HG02763 (cell line): ENCODE measurements around the gene FLT3LG.
"Not testable (repeated sequence)": the region's sequence is repeated elsewhere in the genome, so short reads cannot be mapped to it uniquely, and the experiment has no call there.

ENCODE experiments used
- ATAC-seq: cut with Tn5 transposase; IDR thresholded peaks from one replicate; pipeline ENCODE4 v1.9.1; 2021; ENCODE audit warnings: mild to moderate bottlenecking, moderate library complexity; ENCODE audit not compliant: unreplicated experiment

Gene FLT3LG

DNA sequence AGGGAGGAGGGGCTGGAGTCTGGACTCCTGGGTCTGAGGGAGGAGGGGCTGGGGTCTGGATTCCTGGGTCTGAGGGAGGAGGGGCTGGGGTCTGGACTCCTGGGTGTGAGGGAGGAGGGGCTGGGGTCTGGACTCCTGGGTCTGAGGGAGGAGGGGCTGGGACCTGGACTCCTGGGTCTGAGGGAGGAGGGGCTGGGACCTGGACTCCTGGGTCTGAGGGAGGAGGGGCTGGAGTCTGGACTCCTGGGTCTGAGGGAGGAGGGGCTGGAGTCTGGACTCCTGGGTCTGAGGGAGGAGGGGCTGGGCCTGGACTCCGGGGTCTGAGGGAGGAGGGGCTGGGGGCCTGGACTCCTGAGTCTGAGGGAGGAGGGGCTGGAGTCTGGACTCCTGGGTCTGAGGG is 12.9 kb upstream of the FLT3LG start:
- ATAC-seq = not testable (repeated sequence)

DNA sequence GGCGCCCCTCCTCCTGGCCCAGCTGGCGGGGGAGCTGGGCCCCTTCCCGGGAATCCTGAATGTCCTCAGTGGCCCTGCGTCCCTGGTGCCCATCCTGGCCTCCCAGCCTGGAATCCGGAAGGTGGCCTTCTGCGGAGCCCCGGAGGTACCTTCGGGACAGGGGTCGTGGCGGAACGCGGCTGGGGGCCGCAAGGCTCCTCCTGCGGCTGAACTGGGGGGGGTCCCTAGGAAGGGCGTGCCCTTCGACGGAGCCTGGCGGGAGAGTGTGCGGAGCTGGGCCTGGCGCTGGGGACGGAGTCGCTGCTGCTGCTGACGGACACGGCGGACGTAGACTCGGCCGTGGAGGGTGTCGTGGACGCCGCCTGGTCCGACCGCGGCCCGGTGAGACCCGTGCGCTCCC is 12.4 kb upstream of the FLT3LG start:
- ATAC-seq = no peak

DNA sequence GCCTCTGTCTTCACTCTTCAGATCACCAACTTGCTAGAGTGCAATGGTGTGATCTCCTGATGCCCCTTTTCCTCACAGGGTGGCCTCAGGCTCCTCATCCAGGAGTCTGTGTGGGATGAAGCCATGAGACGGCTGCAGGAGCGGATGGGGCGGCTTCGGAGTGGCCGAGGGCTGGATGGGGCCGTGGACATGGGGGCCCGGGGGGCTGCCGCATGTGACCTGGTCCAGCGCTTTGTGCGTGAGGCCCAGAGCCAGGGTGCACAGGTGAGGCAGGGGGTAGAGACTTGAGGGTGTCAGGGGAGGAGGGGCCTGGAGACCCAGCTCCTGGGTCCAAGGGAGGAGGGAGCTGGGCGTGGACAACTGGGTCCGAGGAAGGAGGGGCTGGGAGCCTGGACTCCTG is 11.5 kb upstream of the FLT3LG start:
- no peak for ATAC-seq

DNA sequence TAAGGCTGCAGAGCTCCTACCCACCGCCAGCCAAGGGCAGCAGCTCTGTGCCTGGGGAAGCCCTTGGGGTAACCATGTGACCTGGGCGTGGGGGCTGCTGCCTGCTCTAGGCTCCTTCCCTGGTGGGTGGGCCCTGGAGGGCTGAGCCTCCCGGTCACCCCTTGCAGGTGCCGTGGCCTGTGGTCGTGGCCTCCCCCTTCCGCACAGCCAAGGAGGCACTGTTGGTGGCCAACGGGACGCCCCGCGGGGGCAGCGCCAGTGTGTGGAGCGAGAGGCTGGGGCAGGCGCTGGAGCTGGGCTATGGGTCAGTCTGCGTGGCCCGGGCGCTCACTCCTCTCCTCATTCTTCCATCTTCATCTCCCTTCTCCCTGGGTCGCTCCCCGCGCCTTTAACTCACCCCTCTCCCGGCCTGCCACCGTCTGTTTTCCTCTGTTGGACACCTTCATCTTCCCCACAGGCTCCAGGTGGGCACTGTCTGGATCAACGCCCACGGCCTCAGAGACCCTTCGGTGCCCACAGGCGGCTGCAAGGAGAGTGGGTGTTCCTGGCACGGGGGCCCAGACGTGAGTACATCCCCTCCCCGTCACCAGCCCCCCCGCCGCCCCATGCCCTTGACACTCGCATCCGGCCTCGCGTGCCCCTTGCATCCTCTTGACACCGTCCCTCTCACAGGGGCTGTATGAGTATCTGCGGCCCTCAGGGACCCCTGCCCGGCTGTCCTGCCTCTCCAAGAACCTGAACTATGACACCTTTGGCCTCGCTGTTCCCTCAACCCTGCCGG is 9.9 kb upstream of the FLT3LG start:
- no peak for ATAC-seq

DNA sequence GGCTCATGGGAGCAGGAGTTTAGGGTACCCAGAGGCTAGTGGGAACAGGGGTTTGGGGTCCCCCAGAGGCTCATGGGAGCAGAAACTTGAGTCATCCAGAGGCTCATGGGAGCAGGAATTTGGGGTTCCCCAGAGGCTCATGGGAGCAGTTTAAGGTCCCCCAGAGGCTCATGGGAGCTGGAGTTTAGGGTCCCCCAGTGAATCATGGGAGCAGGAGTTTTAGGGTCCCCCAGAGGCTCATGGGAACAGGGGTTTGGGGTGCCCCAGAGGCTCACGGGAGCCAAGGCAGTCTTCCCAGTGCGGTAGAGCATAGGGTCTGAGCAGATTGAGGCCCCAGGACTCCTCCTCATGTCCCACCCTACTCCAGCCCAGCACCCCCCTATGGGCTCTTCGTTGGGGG is 8.6 kb upstream of the FLT3LG start:
- no peak for ATAC-seq

DNA sequence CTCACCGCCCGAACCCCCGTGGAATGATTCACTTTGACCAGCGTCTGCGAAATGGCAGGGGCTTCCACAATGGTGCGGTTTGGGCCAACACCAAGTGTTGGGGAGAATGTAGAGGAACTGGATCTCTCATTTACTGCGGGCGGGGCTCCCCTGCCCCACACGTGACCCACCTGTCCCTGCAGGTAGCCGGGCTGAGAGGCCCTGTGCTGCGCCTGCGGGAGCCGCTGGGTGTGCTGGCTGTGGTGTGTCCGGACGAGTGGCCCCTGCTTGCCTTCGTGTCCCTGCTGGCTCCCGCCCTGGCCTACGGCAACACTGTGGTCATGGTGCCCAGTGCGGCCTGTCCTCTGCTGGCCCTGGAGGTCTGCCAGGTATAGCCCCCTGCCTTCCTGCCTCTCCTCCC is 5.8 kb upstream of the FLT3LG start:
- no peak for ATAC-seq

DNA sequence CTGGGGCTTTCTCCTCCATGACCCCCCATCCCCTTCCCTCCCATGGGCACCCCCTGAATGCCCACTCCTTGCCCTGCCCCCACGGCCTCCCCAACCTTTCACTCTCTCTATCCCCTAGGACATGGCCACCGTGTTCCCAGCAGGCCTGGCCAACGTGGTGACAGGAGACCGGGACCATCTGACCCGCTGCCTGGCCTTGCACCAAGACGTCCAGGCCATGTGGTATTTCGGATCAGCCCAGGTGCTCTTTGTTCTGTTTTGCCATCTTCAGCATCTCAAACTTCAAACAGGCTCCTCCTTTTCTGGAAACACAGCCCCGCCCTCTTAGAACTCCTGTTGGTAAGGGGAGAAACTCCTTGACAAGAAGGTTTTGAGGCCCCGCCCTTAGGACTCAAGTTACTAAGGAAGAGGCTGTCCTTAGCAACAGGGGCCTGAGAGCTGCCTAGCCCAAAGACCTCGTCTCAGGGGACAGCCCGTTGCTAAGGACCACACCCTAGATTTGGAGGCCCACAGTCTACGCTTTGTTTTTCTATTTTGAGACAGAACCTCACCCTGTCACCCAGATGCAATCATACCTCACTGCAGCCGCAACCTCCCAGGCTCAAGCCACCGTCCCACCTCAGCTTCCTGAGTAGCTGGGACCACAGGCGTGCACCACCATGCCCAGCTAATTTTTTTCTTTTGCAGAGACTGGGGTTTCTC is 5.1 kb upstream of the FLT3LG start:
- ATAC-seq = no peak

DNA sequence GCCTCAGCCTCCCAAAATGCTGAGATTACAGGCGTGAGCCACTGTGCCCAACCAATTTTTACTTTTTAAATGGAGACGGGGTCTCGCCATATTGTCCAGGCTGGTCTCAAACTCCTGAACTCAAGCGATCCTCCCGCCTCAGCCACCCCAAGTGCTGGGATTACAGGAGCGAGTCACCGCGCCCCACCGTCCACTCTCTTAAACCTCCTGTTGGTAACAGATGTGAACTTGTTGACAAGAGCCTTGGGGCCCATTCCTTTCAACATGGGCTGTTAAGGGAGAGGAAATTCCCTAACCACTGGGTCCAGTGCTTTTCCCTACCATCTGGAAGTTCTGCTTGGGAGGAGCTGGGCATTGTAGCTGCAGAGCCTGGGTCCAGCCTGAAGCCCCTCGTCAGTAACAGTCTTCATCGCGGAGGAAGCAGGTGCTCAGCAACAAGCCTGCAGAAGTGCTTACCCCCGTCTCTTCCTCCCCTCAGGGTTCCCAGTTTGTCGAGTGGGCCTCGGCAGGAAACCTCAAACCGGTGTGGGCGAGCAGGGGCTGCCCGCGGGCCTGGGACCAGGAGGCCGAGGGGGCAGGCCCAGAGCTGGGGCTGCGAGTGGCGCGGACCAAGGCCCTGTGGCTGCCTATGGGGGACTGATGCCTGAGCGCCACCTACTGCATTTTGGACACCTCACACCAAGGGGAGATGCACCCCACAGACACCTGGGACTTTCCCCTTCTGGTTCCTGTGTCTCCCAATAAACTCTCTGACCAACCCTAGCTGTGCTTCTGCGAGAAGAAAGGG is 4.0 kb upstream of the FLT3LG start:
- peak; percentile 45 for ATAC-seq

DNA sequence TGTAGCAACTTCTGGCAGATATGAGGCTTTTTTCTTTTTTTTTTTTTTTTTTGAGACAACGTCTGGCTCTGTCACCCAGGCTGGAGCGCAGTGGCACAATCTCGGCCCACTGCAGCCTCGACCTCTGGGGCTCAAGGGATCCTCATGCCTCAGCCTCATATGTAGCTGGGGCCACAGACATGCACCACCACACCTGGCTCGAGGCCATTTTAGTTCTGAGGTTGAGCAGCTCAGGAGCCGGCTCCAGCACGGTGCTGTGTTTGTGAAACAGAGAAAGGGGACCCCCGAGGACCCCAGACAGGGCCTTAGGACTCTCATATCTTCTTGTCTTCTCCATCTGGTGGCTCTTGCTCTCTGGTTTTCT is 3.4 kb upstream of the FLT3LG start:
- no peak for ATAC-seq

DNA sequence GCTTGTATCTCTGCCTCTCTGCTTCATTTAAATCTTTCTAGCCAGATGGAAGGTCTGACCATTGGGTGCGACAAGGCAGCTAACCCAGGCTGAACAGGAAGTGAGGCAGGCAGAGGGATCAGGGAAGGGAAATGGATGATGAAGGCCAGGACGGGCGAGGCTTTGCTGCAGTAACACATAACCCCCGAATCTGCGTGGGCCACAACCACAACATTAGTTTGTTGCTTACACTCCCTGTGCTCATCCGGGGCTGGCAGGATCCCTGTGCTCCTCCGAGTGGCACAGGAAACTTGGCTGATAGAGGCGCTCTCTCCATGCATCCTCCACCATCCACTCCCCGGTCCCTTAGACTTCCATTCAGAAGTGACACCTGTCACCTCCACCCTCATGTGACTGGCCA is 1.1 kb upstream of the FLT3LG start:
- no peak for ATAC-seq

DNA sequence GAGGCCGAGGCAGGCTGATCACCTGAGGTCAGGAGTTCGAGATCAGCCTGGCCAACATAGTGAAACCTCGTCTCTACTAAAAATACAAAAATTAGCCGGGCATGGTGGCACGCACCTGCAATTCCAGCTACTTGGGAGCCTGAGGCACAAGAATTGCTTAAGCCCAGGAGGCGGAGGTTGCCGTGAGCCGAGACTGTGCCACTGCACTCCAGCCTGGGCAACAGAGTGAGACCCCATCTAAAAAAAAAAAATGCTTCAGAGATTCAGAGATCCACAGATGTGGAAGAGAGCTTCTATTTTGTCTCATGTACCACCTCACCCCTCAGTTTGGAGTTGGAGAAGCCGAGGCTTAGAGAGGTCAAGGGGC is 531 bp upstream of the FLT3LG start:
- not testable (repeated sequence) for ATAC-seq

DNA sequence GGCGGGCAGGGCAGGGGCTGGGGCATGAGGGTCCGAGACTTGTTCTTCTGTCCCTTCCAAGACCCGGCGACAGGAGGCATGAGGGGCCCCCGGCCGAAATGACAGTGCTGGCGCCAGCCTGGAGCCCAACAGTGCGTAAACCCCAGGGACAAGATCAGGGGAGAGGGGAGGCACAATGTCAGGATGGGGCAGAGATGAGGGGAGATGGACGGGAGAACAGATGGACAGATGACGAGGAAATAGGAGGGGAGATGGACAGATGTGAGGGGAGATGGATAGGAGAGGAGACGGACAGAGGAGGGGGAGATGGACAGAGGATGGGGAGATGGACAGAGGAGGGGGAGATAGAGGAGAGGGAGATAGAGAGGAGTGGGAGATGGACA is 518 bp downstream of the FLT3LG start:
- no peak for ATAC-seq

DNA sequence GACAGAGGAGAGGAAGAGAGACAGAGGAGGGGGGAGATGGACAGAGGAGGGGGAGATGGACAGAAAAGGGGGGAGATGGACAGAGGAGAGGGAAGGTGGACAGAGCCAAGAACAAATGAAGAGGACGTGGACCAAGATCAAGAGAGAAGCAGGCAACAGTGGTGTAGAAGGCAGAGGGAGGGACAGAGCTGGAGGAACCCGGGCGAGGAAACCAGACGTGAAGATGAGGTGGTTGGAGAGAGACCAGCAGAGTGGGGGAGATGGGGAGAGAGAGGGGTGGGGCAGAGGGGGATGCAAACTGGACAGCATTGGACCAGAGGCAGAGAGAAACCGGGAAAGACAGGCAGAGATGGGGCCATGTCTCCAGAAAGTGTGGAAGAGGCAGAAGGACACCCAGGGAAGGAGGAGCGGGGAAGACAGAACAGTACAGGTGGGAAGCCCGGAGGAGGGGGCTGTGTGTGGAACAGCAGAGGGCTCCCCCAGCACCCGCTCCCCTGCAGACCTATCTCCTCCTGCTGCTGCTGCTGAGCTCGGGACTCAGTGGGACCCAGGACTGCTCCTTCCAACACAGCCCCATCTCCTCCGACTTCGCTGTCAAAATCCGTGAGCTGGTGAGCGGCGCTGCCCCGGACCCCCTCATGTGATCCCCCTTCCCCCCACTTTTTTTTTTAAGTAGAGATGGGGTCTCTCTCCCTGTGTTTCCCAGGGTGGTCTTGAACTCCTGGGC is 1.3 kb downstream of the FLT3LG start:
- no peak for ATAC-seq

DNA sequence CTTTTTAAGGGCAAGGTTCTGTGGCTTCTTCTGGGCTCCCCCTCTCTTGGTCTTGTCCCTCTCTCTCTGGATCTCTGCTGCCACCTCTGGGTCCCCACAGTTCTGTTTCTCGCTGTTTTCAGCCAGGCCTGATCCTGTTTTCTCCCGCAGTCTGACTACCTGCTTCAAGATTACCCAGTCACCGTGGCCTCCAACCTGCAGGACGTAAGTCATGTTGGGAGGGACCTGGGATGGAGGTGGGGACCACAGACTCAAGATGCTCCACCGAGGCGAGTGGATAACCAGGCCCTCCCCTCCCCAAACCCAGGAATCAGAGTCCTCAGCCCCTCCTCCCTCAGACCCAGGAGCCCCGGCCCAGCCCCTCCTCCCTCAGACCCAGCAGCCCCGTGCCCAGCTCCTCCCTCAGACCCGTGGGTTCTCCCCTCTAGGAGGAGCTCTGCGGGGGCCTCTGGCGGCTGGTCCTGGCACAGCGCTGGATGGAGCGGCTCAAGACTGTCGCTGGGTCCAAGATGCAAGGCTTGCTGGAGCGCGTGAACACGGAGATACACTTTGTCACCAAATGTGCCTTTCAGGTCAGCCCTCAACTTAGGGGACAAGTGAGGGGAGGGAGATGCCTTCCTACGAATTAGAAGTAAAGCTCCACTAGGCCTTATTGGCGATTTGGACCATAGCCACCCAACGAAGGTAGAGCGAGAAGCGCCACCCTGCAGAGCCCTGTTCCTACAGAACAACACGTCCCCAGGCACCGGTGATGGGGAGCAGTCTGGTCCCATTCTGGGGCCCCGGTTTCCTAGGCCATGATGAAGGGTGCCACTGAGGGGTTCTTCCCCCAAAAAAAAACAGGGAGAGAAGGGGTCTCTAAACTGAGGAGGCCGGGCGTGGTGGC is 2.2 kb downstream of the FLT3LG start:
- no peak for ATAC-seq

DNA sequence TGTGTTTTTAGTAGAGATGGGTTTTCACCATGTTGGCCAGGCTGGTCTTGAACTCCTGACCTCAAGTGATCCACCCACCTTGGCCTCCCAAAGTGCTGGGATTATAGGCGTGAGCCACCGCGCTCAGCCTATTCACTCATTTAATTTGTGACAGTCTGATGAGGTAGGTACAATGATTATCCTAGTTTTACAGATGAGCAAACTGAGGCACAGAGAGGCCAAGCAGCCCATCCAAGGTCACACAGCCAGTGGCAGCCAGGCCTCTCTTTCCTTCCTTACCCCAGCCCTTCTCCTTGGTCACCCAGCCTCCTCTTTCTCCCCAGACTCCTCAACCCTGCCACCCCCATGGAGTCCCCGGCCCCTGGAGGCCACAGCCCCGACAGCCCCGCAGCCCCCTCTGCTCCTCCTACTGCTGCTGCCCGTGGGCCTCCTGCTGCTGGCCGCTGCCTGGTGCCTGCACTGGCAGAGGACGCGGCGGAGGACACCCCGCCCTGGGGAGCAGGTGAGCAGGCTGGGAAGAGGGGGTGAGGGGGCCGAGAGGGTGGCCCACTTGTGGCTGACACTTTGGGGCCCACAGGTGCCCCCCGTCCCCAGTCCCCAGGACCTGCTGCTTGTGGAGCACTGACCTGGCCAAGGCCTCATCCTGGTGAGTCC is 6.1 kb downstream of the FLT3LG start:
- no peak for ATAC-seq

DNA sequence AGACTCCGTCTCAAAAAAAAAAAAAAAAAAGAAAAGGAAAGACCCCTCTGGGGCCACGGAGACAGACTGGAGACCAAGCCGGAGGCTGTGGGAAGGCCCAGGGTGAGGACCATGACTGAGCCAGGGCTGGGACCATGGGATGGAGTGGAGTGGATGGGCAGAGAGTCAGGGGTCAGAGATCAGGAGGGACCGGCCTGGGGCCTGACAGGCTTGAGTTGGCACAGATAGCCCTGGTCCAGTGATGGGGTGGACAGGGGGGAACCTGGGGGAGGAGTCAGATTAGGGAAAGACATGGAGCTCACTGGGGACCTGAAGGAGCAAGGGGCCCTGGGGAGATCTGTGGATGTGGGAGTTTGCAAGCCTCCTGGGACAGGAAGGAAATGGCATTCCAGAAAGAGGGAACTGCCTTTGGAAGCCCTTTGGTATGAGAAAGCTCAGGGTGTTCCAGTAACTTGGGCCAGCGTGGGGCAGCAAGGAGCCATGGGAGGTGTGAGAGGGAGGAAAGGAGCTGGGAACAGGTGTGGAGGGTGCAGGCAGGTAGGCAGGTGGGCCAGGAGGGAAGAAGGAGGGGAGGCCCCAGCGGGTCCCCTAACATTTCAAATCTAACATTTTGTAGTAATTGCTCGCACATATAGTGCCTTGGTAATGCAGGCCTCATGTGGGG is 7.1 kb downstream of the FLT3LG start:
- no peak for ATAC-seq

DNA sequence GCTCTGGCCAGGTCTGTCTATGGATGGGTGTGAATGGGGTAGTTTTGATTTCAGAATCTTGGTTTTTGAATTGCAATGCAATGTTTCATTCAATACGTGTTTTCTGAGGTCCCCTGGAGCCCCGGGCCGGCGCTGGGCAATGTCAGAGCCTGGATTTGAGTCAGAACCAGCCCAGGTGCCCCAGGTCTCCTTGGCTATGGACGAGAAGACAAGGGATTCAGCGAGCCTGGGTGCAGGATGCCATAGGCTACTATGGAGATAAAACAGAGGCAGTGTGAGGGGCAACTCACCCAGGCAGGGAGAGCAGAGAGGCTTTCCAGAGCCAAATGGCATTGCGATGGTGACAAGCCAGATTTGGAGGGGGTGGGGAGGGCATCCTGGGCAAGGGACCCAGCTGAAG is 12.2 kb downstream of the FLT3LG start:
- no peak for ATAC-seq

DNA sequence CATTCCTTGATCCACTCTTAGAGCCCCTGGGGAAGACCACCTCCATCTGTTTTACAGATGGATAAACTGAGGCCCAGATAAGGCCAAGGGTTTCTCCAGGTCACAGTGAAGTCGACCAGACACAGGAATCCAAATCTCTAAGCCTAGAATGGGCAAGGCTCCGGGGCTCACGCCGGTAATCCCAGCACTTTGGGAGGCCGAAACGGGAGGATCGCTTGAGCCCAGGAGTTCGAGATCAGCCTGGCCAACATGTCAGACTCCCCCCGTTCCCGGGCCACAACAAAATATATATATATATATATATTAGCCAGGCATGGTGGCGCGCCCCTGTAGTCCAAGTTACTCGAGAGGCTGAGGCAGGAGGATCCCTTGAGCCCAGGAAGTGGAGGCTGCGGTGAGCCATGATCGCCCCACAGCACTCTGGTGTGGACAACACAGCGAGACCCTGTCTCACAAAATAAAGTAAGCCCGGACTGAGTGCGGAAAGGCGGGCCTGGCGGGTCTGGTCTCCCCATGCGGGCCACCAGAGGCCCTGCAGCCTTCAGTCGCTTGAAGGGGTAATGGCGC is 12.8 kb downstream of the FLT3LG start:
- no peak for ATAC-seq
